GM21390 (cell line): ENCODE results near the gene CHERP.

Experiments
- ATAC-seq: cut with Tn5 transposase; IDR thresholded peaks from one replicate; pipeline ENCODE4 v1.9.1; 2021; ENCODE audit not compliant: unreplicated experiment

The CHERP gene, protein sequence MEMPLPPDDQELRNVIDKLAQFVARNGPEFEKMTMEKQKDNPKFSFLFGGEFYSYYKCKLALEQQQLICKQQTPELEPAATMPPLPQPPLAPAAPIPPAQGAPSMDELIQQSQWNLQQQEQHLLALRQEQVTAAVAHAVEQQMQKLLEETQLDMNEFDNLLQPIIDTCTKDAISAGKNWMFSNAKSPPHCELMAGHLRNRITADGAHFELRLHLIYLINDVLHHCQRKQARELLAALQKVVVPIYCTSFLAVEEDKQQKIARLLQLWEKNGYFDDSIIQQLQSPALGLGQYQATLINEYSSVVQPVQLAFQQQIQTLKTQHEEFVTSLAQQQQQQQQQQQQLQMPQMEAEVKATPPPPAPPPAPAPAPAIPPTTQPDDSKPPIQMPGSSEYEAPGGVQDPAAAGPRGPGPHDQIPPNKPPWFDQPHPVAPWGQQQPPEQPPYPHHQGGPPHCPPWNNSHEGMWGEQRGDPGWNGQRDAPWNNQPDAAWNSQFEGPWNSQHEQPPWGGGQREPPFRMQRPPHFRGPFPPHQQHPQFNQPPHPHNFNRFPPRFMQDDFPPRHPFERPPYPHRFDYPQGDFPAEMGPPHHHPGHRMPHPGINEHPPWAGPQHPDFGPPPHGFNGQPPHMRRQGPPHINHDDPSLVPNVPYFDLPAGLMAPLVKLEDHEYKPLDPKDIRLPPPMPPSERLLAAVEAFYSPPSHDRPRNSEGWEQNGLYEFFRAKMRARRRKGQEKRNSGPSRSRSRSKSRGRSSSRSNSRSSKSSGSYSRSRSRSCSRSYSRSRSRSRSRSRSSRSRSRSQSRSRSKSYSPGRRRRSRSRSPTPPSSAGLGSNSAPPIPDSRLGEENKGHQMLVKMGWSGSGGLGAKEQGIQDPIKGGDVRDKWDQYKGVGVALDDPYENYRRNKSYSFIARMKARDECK

DNA sequence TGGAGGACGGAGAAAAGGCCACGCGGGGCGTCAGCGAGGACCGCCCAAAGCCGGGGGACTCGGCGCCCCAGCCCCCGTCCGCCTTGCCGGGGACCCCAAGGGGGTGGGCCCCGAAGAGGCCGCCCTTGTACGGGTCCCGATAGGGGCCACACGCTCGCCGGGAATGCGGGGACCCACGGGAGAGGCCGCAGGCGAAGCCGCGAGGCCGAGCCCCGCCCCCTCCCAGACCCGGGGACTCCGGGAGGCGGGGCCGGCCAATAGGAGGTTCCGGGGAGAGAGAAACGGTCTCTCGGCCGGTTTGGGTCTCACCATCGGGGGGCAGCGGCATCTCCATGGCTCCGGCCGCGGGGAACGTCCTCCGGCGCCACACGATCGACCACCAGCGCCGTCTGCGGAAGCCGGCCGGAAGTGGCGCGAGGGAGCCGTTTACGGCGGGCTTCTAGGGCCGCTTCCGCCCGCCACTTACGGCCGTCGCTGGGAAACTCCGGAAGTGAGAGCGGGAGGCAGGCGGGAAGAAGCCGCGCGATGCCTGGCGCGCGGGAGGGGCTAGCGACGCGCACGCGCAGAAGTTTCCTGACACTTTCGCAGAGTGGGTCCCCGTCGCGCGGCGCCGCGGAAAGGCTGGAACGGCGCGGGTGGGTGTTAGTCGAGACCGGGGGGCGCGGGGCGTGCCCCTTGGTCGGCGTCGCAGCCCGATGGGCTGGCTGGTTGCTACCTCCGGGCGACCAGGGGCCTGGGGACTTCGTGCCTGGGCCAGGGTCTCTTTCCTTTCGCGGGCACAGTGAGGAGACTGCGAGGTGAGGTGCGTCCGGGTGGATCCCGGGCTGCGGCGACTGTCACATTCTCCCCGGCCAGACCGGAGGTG lies at the start of gene CHERP:
Gene CHERP (minus strand): TSS at position 393 of the 865 bp plus-strand sequence. CDS start 59 bp downstream, at position 334.
- peak; percentile 61 for ATAC-seq

DNA sequence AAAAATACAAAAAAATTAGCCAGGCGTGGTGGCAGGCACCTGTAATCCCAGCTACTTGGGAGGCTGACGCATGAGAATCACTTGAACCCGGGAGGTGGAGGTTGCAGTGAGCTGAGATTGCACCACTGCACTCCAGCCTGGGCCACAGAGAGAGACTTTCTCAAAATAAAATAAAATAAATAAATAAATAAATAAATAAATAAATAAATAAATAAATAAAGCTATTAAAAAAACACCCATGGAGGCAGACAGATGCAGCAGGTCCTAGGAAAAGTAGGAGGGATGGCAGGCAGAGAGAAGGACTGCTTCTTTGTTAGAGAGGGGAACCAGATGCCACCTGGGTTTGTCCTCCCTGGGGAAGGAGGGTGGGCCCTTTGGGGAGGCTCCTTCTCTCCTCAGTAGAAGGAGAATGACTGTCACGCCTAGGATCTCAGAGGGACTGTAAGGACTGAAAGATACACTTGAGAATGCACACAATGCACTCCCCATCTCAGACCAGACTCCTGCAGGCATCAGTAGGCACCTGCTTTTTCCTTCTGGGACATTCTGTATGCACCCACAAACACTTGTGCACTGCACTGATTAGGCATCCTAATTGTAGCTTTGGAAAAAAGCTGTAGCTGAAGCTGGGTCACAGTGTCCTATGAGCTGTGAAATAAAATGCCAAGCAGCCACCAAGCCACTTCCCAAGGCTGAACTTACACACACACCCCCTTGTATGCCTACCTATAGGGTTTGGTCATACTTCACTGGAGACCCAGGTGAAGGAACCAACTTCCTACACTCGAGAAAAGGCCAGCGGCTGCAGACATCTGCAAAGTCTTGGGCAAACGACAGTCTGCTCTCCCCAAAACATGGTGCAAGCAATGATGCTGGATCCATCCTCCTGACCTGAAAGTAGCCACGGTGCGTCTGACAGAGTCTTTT lies 48.9 kb upstream of the CHERP start:
- ATAC-seq, result no peak

DNA sequence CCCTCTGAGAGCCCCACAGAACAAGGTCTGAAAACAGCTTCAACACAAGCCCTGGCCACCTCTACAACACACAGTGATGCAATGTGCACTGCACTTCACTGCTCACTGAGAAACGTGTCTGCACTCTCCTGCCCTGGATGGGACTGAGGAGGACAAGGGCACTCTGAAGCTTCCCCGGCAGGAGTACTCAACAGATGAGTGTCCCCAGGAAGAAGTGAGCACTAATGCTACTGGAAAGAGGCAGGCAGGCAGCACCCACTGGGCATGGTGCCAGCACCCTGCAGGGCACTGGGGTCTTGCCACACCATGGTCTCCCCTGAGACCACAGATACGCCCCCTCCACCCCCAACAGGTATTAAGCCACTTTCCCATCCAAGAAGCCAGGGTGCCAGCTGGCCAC lies 47.7 kb upstream of the CHERP start:
- ATAC-seq, result no peak

DNA sequence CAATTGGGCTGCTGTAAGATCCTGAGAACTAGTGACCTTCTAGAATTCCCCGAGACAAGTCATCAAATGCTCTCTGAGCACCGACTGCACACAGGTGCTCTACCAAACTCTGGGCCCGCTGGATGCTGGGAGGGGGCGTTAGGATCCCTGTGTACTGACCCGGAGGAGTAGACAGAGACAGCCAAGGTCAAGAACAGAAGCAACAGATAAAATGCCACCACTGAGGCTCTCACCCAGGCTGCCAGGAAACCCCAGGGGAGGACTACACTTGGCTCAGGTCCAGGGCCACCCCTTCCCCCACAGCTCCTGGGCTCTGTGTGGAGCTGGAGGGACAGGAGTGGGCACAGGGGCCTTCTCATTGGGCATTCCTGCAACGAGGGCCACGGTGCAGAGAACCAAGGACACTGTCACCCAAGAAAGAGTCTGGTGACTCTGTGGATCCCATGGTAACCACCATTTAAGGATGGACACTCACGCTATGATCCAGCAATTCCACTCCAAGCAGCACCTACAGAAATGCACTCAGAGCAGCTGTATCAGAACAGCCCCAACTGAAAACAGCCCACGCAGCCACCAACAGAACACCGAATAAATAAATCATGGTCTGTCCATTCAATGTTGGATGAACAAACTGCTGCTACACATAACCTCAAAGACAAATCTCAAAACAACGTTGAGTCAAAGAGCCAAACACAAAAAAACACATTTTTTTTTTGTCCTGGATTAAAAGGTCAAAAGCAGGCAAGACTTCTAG lies 46.8 kb upstream of the CHERP start:
- peak; percentile 7 for ATAC-seq

DNA sequence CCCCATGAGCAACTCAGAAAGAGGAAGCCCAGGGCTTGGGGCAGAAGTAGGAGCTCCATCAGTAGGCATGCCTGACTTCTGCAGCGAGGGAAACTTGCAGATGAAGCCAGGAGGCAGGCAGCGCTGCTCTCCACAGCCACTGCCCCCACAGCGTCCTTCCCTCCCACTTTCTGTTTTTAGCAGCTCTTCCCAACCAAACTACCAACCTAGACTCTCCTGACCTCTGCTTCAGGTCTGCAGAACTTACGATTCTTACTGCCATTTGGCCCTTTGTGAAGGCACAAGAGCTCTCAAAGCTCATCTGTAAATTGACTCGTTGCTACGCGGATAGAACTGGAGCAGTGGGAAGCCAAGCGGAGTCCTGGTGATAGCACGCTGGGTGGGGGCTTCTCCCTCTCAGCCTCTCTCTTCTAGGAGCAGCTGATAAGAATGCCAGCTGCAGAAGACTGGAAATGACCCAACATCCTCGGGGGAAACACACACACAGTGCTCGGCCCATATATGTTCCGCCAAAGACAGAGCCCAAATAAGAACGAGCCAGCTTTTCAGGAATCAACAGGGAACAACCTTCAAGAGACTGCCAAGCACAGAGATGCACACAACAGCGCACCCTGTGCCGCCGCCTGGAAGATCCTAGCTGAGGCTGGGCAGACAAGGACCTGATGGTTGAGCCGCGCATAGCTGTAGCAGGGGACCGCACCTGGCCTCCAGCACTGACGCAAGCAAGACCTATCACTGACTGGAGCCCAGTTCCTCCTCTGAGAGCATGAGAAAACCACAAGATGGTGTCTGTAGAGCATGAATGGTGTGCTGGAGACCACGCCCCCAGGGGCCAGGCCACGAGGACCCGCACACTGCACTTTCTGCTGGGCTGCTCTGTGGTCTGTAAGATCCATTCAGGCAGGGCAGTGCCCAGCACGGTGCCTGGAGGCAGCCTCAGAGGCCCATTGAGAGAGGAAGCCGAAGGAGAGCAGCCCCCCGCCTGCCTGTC lies 45.9 kb upstream of the CHERP start:
- ATAC-seq, result peak; percentile 41

DNA sequence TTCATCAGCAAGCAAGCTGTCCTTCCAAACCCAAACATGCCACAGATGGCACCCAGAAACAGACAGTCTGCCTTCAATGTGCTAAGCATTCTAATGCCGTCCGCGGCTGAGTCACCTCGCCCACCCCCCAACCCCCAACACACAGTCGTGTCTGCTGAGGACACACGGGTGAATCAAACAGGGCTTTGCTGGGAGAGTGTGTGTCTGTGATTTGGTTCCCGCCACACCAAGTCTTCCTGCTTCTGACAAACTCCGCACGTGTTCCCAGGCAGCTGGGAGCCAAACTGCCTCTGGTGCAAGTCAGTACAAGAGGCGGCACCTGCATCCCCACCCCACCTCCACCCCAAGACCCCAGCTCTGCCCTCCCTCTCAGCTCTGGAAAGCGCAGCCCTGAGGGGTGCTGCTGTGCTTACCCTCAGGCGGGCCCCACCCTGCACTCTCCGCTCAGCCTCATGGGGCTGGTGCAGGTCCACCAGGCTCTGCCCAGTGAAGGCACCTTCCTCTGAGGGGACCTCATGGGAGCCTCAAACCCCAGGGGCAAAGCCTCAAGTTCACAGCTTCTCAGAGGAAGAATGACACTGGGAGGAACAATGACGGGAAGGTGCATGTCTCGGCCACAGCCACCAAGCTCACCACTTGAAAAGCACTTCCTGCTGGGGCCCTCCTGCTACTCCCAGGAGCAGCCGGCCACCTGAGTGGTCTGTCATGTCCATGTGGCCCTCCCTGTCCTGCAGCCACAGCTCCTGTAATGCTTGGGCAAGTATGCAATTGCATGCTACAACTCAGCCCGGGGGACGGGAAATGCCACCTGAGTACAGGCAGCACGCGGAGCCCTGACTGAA lies 45.0 kb upstream of the CHERP start:
- no peak for ATAC-seq

DNA sequence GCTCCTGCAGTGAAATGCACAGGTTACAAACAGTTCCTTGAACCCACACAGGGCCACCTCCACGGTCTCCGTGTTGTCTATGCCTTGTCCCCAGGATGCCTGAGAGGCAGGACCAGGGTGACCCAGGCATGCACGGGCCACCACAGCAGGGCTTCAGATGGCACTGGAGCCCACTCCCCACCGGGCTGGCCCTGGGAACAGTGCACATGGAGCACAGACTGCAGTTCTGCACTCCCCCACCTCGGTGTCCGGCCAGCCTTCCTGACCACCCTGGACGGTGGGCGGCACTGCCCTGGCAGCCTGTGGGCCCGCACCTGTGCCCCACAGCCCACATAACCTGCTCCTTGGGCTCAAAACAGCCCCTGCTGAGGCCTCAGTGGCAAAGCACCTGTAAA lies 44.2 kb upstream of the CHERP start:
- ATAC-seq, result no peak

DNA sequence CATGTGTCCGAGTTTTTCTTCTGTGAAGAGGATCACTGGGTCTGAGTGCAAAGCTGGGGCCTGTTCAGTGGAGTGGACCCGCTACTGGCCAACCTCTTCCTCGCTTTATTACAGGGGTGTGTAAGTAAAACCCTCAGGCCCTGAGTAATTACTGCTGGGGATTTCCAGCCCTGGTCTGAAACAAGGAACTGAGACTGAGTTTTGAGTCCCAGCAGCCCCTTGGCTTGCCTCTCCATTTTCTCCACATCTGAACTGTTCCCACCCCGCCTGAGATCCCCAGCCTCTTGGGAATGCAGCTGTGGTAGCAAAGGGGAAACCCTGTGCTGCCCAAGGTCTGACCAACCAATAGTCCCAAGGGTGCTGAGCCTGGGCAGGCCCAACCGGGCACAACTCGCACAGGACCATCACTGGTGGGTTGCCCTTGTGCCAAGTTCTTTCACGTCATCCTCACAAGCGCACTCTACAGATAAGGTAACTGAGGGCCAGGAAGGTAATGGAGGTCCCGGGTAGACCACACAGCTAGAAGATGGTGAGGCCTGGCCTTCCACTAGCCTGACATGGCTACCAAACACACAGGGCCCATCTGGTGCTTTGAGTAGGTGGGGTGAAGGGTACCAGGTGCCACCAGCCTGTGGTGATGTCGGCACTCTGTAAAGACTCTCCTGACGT lies 43.7 kb upstream of the CHERP start:
- ATAC-seq, result no peak

DNA sequence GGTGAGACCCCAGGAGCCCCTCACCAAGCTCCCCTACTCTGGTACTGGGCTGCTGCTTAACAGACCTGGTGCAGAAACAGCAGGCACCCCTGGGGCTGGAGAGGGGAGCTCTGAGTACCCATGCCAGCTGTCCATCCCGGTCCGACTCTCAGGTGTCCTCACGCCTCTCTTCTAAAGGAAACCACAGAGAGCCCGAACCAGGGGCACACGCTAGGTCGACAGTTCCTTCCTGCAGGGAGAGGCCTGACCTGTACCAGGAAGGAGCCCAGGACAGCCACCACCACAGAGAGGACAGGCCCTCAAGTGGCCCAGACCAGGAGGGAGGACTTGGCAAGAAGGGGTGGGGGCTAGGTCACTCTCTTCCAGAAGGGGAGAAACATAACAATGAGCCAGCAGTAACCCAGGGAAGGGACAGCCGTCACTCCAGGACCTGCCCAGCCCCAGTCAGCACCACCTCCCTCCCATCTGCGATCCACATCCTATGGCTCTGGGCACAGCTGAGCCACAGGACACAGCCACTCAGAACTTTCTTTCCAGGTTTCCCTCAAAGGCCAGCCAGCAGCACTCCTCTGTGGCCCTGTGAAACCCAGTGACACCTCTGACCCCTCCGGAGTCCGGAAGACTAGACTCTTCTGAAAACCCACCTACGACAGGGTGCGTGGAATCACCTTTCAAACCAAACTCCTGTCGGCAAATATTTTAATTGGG lies 43.0 kb upstream of the CHERP start:
- no peak for ATAC-seq

DNA sequence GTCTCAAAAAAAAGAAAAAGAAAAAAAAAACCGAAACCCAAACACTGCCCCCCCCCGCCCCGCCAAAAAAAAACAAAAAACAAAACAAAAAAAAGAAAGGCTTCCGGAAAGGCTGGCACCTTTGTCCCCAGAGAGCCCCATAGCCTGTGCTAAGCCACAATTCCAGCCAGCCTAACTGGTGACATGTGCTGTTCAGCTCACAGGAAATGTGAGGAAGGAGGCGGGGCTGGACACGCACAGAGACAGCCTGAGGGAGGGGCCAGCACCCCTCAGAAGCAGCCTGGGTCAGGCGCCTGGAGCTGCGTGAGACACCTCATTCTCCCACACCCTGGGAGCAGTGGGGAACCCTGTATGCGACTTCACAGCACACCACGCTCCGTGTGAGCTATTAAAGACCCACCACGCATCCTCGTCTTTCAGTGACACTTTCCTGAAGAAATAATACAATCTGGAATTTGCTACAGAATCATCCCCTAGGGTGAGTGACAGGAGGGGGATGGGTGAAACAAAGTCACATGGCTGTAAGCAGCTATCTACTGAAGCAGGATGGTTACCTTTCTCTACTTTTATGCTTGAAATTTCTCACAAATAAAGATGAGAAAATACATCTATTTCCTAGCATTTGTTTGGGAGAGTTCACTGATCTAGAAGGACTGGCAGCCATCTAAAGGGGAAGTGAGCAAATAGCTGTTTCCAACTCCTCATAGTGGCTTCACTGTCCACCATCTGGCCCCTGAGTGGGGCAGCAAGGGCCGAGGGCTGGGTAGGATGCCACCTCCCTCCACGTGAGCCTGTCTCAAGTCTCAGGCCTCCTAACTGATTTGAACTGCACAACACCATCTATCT lies 42.2 kb upstream of the CHERP start:
- ATAC-seq, result peak; percentile 43

DNA sequence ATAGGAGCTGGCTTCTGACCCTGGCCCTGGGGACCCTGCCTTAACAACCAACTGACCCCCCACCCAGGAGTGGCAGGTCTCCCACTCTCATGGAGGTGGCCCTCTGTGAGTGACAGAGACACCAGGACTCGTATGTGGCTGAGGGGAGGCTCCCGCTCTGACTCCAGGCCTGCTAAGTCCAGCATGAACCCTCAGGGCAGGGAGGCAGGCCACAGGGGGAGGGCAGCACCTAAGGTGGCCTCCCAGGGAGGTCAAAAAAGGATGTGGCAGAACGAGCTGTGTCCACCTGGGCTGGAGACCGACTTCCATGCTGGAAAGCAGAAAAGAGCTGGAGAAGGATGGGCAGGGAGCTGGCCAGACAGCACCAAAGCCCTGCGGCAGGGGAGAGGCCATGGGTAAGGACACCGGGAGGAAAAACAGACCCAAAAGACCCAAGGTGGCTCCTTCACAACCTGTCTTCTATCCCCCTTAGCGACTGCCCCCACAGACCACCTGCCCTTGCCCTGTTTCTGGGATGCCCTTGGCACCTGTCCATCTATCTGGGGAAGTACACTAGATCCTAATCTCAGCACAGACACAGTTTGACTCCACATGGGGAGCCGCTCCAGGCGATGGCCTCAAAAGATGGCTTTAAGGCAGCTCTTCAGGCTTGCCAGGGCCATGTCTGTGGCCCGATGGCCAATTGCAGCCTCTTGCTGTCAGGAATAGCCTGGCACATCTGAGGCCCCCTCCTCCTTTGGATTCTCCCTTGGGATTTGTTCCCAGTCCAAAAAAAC lies 40.4 kb upstream of the CHERP start:
- no peak for ATAC-seq

DNA sequence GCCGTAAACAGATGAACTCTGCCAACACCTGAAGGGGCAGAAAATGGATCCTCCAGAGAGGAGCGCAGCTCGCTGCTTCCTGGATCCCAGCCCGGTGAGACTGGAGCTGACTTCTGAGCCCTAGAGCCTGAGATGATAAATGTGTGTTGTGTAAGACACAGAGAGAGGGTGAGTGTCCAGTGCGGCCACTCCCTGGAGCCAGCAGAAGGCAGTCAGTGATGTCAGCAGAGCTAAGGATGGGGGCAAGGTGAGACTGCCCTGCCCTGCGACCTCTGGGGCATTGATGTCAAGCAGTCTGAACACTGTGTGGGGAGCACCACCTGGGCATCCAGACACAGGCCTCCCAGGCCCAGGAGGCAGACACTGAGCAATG lies 39.7 kb upstream of the CHERP start:
- no peak for ATAC-seq

DNA sequence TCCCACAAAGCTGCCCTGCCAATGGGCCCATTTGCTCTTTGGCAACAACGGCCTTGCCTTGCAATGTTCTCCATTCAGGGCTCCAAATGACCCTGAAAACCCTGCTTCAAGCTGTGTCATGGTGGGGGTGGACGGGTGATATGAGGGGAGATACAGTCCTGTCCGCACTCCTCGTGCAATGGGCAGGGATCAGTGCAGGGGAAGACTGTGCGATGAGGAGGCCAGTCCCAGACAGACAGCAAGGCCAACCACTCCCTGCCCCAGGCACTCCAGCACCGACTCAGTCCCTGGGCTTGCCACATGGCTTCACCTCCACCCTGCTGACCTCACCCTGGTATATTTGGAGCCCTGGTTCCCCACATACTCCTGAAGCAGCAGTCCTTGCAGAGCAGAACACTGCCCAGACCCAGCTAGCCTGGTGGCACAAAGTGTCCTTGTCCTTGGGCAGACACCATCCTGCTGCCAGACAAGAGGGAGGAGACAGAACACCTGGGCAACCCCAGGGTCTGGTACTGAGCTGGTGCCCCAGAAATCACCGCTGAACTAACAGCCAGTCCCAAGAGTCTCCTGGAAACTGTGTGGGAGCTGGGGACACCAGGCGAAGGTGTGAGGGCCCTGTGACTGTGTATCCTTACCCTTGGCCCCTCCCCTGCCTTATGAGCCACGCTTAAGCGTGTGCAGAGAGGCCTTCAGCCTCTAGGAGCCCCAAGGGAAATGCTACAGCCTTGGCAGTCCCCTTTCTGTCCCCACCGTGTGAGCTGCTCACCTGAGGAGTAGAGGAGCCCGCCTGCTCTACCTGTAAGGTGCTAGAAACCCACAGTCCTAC lies 39.1 kb upstream of the CHERP start:
- ATAC-seq, result no peak

DNA sequence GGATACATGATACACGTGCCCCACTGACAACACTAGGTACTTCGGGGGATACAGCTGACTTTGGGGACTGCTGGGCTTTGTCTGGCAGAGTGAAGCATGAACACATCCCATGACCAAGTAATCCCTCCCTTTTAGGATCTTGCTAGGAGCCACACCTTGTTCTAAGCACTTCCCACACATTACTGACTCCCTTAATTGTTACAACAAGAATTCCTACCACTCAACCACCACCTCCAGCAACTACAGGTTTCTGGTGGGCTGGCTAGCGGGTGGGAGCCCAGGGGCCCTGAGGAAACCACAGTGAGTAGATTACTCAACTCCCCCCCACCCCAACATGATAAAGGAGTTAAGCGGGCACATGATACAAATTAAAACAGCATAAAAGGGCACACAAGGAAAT lies 37.1 kb upstream of the CHERP start:
- ATAC-seq, result no peak
